WTC11 (cell line): ENCODE results near the gene GALNT18. TPM values are rescaled to one million over a fixed set of nuclear protein-coding genes. Genes with fewer than 3 reads are reported as not detected.

ENCODE experiments used
- ATAC-seq: fragments of 200-7000 bp; cut with Tn5 transposase; 2 replicates; pipeline ENCODE4 v1.10.0; 2021; ENCODE audit warnings: mild to moderate bottlenecking, moderate library complexity
- CTCF ChIA-PET: fragments of 300-600 bp; sonication (Branson Sonifier 250); formaldehyde crosslinking; loops from one replicate; lab custom pipeline; 2021; ENCODE audit warnings: antibody characterized with exemption; lab: Charles Lee
- POLR2A ChIA-PET: fragments of 350-600 bp; sonication (Branson Sonifier 250); formaldehyde crosslinking; loops from one replicate; lab custom pipeline; 2021; ENCODE audit warnings: antibody characterized with exemption; lab: Charles Lee
- DNase-seq: peaks from one replicate; pipeline ENCODE4 v3.0.0; 2021; ENCODE audit warnings: low spot score
- H3K27ac Mint-ChIP-seq: 2 replicates; pipeline ENCODE4 v1.8.0; 2021; ENCODE audit warnings: mixed read lengths
- H3K27me3 Mint-ChIP-seq: 2 replicates; pipeline ENCODE4 v1.8.0; 2021; ENCODE audit warnings: low read depth, mild to moderate bottlenecking, moderate library complexity, mixed read lengths
- H3K36me3 Mint-ChIP-seq: 2 replicates; pipeline ENCODE4 v1.8.0; 2021; ENCODE audit warnings: mixed read lengths
- H3K4me1 Mint-ChIP-seq: 2 replicates; pipeline ENCODE4 v1.8.0; 2022; ENCODE audit warnings: mixed read lengths
- H3K4me3 Mint-ChIP-seq: 2 replicates; pipeline ENCODE4 v1.8.0; 2021; ENCODE audit warnings: mild to moderate bottlenecking, moderate library complexity, mixed read lengths
- H3K9me3 Mint-ChIP-seq: 2 replicates; pipeline ENCODE4 v1.8.0; 2021; ENCODE audit warnings: mixed read lengths
- CBFB ChIP-seq: sonication (generic); formaldehyde crosslinking; IDR thresholded peaks from 2 replicates; pipeline ENCODE4 v1.8.1; 2022; ENCODE audit warnings: mild to moderate bottlenecking, low read depth, missing genetic modification reagents
- ELF4 ChIP-seq: sonication (generic); formaldehyde crosslinking; IDR thresholded peaks from 2 replicates; pipeline ENCODE4 v1.8.1; 2022; ENCODE audit warnings: low read depth, mild to moderate bottlenecking, moderate library complexity, missing genetic modification reagents
- FOXJ3 ChIP-seq: sonication (generic); formaldehyde crosslinking; IDR thresholded peaks from 2 replicates; pipeline ENCODE4 v1.9.0; 2021; ENCODE audit warnings: missing genetic modification reagents, mild to moderate bottlenecking, borderline replicate concordance
- FOXK1 ChIP-seq: sonication (generic); formaldehyde crosslinking; IDR thresholded peaks from 2 replicates; pipeline ENCODE4 v1.8.0; 2022; ENCODE audit warnings: mild to moderate bottlenecking, moderate library complexity, missing genetic modification reagents
- JAZF1 ChIP-seq: fragments of 250-450 bp; sonication (Bioruptor Pico); IDR thresholded peaks from 2 replicates; pipeline ENCODE4 v1.9.0; 2021; ENCODE audit warnings: moderate library complexity, mild to moderate bottlenecking, inconsistent platforms
- MXD4 ChIP-seq: fragments of 250-450 bp; sonication (Bioruptor Pico); IDR thresholded peaks from 2 replicates; pipeline ENCODE4 v1.8.0; 2021; ENCODE audit warnings: mild to moderate bottlenecking, moderate library complexity, borderline replicate concordance
- MYBL2 ChIP-seq: sonication (generic); formaldehyde crosslinking; IDR thresholded peaks from 2 replicates; pipeline ENCODE4 v1.8.1; 2023; ENCODE audit warnings: mild to moderate bottlenecking, moderate library complexity, missing genetic modification reagents
- NFYB ChIP-seq: sonication (generic); formaldehyde crosslinking; conservative IDR thresholded peaks from 2 replicates; pipeline ENCODE4 v1.8.0; 2022; ENCODE audit warnings: low read depth, missing genetic modification reagents
- NR3C1 ChIP-seq: sonication (generic); formaldehyde crosslinking; conservative IDR thresholded peaks from 2 replicates; pipeline ENCODE4 v1.8.1; 2023; ENCODE audit warnings: low read depth, mild to moderate bottlenecking, missing genetic modification reagents
- PRRX2 ChIP-seq: fragments of 250-450 bp; sonication (Bioruptor Pico); IDR thresholded peaks from 2 replicates; pipeline ENCODE4 v1.8.0; 2021; ENCODE audit warnings: mild to moderate bottlenecking
- RORB ChIP-seq: fragments of 250-450 bp; sonication (Bioruptor Pico); IDR thresholded peaks from 2 replicates; pipeline ENCODE4 v1.9.0; 2021; ENCODE audit warnings: mild to moderate bottlenecking
- TCF7 ChIP-seq: sonication (generic); formaldehyde crosslinking; IDR thresholded peaks from 2 replicates; pipeline ENCODE4 v1.8.0; 2022; ENCODE audit warnings: mild to moderate bottlenecking, low read depth, missing genetic modification reagents, moderate library complexity
- ZNF423 ChIP-seq: fragments of 250-450 bp; sonication (Bioruptor Pico); IDR thresholded peaks from 2 replicates; pipeline ENCODE4 v2.1.2; 2022; ENCODE audit warnings: mild to moderate bottlenecking, moderate library complexity
- total RNA-seq: library from RNA; stranded (reverse); gene quantifications from 3 replicates; pipeline ENCODE4 v1.2.3, GENCODE V29; 2021
- TF ChIP-seq, protein P1 (sequence below): sonication (generic); formaldehyde crosslinking; IDR thresholded peaks from 2 replicates; pipeline ENCODE4 v1.8.0; 2022; ENCODE audit warnings: mild to moderate bottlenecking, missing genetic modification reagents
- TF ChIP-seq, protein P2 (sequence below): fragments of 250-450 bp; sonication (Bioruptor Pico); IDR thresholded peaks from 2 replicates; pipeline ENCODE4 v1.9.0; 2021; ENCODE audit warnings: mild to moderate bottlenecking
- TF ChIP-seq, protein P3 (sequence below): sonication (generic); formaldehyde crosslinking; conservative IDR thresholded peaks from 2 replicates; pipeline ENCODE4 v1.8.1; 2023; ENCODE audit warnings: mild to moderate bottlenecking, low read depth, missing genetic modification reagents, moderate library complexity
- TF ChIP-seq, protein P4 (sequence below): sonication (generic); formaldehyde crosslinking; IDR thresholded peaks from 2 replicates; pipeline ENCODE4 v1.8.1; 2022; ENCODE audit warnings: mild to moderate bottlenecking, moderate library complexity, missing genetic modification reagents
- TF ChIP-seq, protein P5 (sequence below): sonication (generic); formaldehyde crosslinking; IDR thresholded peaks from 2 replicates; pipeline ENCODE4 v1.8.1; 2023; ENCODE audit warnings: mild to moderate bottlenecking, missing genetic modification reagents
- TF ChIP-seq, protein P6 (sequence below): fragments of 250-450 bp; sonication (Bioruptor Pico); IDR thresholded peaks from 2 replicates; pipeline ENCODE4 v1.9.0; 2021; ENCODE audit warnings: mild to moderate bottlenecking
- TF ChIP-seq, protein P7 (sequence below): sonication (generic); formaldehyde crosslinking; IDR thresholded peaks from 2 replicates; pipeline ENCODE4 v1.8.1; 2023; ENCODE audit warnings: mild to moderate bottlenecking, moderate library complexity, missing genetic modification reagents

Gene GALNT18
- total RNA-seq, 1 experiment from 2014 or later = 5.0 TPM

DNA sequence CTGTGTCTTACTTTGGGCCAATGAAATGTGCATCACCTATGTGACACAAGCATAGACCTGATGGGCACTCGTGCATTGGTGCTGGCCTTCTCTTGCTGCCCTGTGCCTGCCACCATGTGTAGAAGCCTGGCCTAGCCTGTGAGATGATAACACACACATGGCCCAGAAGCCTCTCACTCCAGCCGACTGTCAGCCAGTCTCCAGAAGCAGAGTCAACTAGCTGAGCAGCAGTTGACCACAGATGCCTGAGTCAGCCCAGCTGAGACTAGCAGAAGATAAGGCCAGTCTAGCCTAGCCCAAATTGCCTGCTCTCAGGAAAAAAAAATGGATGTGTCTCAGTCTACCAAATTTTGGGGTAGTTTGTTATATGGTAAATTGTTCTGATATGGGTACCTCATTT is 314.9 kb downstream of the GALNT18 start:
- no peak for DNase-seq
- ChIA-PET POLR2A (no interaction called here), CTCF (no interaction called here)
- Mint-ChIP-seq H3K4me3 (no peak overlapping the region), H3K4me1 (no peaks in the 10 kb centered on the region), H3K36me3 (no peaks in the 10 kb centered on the region), H3K27ac (no peak overlapping the region), H3K9me3 (no peaks in the 10 kb centered on the region), H3K27me3 (no peaks in the 10 kb centered on the region)
- TF ChIP-seq ZNF423 (CRISPR knock-in tag) (no peak), NFYB (CRISPR knock-in tag) (no peak), CBFB (CRISPR knock-in tag) (no peak), JAZF1 (no peak), MXD4 (CRISPR knock-in tag) (no peak), TCF7 (CRISPR knock-in tag) (no peak), FOXK1 (CRISPR knock-in tag) (no peak), ELF4 (CRISPR knock-in tag) (no peak), FOXJ3 (CRISPR knock-in tag) (no peak), NR3C1 (CRISPR knock-in tag) (no peak), PRRX2 (CRISPR knock-in tag) (no peak), MYBL2 (CRISPR knock-in tag) (no peak), RORB (CRISPR knock-in tag) (no peak)
- TF ChIP-seq, protein P1, sequence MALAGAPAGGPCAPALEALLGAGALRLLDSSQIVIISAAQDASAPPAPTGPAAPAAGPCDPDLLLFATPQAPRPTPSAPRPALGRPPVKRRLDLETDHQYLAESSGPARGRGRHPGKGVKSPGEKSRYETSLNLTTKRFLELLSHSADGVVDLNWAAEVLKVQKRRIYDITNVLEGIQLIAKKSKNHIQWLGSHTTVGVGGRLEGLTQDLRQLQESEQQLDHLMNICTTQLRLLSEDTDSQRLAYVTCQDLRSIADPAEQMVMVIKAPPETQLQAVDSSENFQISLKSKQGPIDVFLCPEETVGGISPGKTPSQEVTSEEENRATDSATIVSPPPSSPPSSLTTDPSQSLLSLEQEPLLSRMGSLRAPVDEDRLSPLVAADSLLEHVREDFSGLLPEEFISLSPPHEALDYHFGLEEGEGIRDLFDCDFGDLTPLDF = no peak
- TF ChIP-seq, protein P2, sequence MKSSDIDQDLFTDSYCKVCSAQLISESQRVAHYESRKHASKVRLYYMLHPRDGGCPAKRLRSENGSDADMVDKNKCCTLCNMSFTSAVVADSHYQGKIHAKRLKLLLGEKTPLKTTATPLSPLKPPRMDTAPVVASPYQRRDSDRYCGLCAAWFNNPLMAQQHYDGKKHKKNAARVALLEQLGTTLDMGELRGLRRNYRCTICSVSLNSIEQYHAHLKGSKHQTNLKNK = no peak
- TF ChIP-seq, protein P3, sequence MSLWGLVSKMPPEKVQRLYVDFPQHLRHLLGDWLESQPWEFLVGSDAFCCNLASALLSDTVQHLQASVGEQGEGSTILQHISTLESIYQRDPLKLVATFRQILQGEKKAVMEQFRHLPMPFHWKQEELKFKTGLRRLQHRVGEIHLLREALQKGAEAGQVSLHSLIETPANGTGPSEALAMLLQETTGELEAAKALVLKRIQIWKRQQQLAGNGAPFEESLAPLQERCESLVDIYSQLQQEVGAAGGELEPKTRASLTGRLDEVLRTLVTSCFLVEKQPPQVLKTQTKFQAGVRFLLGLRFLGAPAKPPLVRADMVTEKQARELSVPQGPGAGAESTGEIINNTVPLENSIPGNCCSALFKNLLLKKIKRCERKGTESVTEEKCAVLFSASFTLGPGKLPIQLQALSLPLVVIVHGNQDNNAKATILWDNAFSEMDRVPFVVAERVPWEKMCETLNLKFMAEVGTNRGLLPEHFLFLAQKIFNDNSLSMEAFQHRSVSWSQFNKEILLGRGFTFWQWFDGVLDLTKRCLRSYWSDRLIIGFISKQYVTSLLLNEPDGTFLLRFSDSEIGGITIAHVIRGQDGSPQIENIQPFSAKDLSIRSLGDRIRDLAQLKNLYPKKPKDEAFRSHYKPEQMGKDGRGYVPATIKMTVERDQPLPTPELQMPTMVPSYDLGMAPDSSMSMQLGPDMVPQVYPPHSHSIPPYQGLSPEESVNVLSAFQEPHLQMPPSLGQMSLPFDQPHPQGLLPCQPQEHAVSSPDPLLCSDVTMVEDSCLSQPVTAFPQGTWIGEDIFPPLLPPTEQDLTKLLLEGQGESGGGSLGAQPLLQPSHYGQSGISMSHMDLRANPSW (CRISPR knock-in tag) = no peak
- TF ChIP-seq, protein P4, sequence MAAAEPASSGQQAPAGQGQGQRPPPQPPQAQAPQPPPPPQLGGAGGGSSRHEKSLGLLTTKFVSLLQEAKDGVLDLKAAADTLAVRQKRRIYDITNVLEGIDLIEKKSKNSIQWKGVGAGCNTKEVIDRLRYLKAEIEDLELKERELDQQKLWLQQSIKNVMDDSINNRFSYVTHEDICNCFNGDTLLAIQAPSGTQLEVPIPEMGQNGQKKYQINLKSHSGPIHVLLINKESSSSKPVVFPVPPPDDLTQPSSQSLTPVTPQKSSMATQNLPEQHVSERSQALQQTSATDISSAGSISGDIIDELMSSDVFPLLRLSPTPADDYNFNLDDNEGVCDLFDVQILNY (CRISPR knock-in tag) = no peak
- TF ChIP-seq, protein P5, sequence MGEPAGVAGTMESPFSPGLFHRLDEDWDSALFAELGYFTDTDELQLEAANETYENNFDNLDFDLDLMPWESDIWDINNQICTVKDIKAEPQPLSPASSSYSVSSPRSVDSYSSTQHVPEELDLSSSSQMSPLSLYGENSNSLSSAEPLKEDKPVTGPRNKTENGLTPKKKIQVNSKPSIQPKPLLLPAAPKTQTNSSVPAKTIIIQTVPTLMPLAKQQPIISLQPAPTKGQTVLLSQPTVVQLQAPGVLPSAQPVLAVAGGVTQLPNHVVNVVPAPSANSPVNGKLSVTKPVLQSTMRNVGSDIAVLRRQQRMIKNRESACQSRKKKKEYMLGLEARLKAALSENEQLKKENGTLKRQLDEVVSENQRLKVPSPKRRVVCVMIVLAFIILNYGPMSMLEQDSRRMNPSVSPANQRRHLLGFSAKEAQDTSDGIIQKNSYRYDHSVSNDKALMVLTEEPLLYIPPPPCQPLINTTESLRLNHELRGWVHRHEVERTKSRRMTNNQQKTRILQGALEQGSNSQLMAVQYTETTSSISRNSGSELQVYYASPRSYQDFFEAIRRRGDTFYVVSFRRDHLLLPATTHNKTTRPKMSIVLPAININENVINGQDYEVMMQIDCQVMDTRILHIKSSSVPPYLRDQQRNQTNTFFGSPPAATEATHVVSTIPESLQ (CRISPR knock-in tag) = no peak
- TF ChIP-seq, protein P6, sequence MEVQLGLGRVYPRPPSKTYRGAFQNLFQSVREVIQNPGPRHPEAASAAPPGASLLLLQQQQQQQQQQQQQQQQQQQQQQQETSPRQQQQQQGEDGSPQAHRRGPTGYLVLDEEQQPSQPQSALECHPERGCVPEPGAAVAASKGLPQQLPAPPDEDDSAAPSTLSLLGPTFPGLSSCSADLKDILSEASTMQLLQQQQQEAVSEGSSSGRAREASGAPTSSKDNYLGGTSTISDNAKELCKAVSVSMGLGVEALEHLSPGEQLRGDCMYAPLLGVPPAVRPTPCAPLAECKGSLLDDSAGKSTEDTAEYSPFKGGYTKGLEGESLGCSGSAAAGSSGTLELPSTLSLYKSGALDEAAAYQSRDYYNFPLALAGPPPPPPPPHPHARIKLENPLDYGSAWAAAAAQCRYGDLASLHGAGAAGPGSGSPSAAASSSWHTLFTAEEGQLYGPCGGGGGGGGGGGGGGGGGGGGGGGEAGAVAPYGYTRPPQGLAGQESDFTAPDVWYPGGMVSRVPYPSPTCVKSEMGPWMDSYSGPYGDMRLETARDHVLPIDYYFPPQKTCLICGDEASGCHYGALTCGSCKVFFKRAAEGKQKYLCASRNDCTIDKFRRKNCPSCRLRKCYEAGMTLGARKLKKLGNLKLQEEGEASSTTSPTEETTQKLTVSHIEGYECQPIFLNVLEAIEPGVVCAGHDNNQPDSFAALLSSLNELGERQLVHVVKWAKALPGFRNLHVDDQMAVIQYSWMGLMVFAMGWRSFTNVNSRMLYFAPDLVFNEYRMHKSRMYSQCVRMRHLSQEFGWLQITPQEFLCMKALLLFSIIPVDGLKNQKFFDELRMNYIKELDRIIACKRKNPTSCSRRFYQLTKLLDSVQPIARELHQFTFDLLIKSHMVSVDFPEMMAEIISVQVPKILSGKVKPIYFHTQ (CRISPR knock-in tag) = no peak
- TF ChIP-seq, protein P7, sequence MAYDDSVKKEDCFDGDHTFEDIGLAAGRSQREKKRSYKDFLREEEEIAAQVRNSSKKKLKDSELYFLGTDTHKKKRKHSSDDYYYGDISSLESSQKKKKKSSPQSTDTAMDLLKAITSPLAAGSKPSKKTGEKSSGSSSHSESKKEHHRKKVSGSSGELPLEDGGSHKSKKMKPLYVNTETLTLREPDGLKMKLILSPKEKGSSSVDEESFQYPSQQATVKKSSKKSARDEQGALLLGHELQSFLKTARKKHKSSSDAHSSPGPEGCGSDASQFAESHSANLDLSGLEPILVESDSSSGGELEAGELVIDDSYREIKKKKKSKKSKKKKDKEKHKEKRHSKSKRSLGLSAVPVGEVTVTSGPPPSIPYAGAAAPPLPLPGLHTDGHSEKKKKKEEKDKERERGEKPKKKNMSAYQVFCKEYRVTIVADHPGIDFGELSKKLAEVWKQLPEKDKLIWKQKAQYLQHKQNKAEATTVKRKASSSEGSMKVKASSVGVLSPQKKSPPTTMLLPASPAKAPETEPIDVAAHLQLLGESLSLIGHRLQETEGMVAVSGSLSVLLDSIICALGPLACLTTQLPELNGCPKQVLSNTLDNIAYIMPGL = no peak
- ATAC-seq = no peak
